MM.1S (cell line): ENCODE results near the gene SGMS1.

Experiments used
- EZH2 ChIP-seq: fragments of 300-600 bp; sonication (generic); optimal IDR thresholded peaks from 2 replicates; pipeline ENCODE3; 2017; ENCODE audit warnings: low read depth, mild to moderate bottlenecking, antibody characterized with exemption, low read length, mixed read lengths
- EZH2phosphoT487 ChIP-seq: fragments of 300-600 bp; sonication (generic); IDR thresholded peaks from 2 replicates; pipeline ENCODE4 v1.6.1; 2018; ENCODE audit warnings: antibody characterized with exemption, low read length
- TF ChIP-seq, protein P1 (sequence below): fragments of 300-600 bp; sonication (generic); IDR thresholded peaks from 2 replicates; pipeline ENCODE4 v1.5.1; 2016; ENCODE audit warnings: antibody characterized with exemption, low read length, mixed read lengths

DNA sequence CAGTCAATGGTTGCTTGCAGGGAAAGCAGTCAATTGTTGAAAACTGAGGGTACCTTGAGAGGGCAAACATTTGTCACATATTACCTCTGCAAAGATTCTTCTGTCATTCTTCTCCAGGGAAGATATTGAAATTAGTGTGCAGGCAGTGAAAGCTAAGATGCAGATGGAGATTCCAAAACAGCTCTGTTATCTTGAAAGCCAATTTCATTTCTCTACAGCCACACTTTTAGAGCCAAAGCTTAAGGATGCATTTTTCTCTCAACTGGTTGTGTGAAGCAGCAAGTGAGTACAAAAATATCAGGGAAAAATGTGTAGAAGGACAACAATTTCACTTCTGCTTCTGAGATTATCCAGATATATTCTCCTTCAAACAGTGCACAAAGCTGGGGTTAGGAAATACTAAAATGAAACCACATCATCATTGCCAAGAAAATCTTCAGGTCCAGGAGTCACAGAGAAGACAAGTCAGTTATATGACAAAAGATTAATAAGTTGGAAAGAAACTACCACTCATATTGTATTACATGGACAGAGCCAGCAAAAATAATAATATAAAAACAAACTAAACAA lies 16.3 kb downstream of the SGMS1 start:
- TF ChIP-seq, protein P1, sequence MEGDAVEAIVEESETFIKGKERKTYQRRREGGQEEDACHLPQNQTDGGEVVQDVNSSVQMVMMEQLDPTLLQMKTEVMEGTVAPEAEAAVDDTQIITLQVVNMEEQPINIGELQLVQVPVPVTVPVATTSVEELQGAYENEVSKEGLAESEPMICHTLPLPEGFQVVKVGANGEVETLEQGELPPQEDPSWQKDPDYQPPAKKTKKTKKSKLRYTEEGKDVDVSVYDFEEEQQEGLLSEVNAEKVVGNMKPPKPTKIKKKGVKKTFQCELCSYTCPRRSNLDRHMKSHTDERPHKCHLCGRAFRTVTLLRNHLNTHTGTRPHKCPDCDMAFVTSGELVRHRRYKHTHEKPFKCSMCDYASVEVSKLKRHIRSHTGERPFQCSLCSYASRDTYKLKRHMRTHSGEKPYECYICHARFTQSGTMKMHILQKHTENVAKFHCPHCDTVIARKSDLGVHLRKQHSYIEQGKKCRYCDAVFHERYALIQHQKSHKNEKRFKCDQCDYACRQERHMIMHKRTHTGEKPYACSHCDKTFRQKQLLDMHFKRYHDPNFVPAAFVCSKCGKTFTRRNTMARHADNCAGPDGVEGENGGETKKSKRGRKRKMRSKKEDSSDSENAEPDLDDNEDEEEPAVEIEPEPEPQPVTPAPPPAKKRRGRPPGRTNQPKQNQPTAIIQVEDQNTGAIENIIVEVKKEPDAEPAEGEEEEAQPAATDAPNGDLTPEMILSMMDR = no peak
- TF ChIP-seq EZH2 = no peak
- TF ChIP-seq EZH2phosphoT487 = no peak
